Activated T-helper 1 cell treated with Interleukin-2 at 50 U/mL for 16 hours (primary cell): ENCODE data around the gene C12orf76.
"Not testable (repeated sequence)": the region's sequence is repeated elsewhere in the genome, so short reads cannot be mapped to it uniquely, and the experiment has no call there.

ENCODE experiments used
- DNase-seq: peaks from one replicate; pipeline ENCODE4 v3.0.0-alpha.2; 2020; ENCODE audit warnings: low read depth

The C12orf76 gene

GRCh38 chr12:110020956-110021355 lies 27.4 kb downstream of the C12orf76 start:
- DNase-seq: no peak

GRCh38 chr12:110015132-110015531 lies 33.2 kb downstream of the C12orf76 start:
- DNase-seq: no peak

GRCh38 chr12:110012659-110013058 lies 35.7 kb downstream of the C12orf76 start:
- no peak for DNase-seq

GRCh38 chr12:110012137-110012536 lies 36.2 kb downstream of the C12orf76 start:
- no peak for DNase-seq

- no peak for DNase-seq
Observed at GRCh38 chr12:110010853-110011723, 37.2 kb downstream of the C12orf76 start.

GRCh38 chr12:110008681-110009398 lies 39.5 kb downstream of the C12orf76 start:
- DNase-seq: not testable (repeated sequence)

- no peak for DNase-seq
Observed at GRCh38 chr12:110007881-110008280, 40.4 kb downstream of the C12orf76 start.

GRCh38 chr12:110006115-110006514 lies 42.2 kb downstream of the C12orf76 start:
- DNase-seq: no peak

- no peak for DNase-seq
Observed at GRCh38 chr12:110005319-110005973, 42.9 kb downstream of the C12orf76 start.

- no peak for DNase-seq
Observed at GRCh38 chr12:110004598-110004997, 43.7 kb downstream of the C12orf76 start.

GRCh38 chr12:110002676-110003515 lies 45.4 kb downstream of the C12orf76 start:
- DNase-seq: no peak

- DNase-seq: no peak
Observed at GRCh38 chr12:110001596-110001995, 46.7 kb downstream of the C12orf76 start.

- DNase-seq: no peak
Observed at GRCh38 chr12:109999983-110000505, 48.3 kb downstream of the C12orf76 start.

GRCh38 chr12:109999649-109999971 lies 48.7 kb downstream of the C12orf76 start:
- DNase-seq: no peak

GRCh38 chr12:109998904-109999648 lies 49.2 kb downstream of the C12orf76 start, which contains the start of gene ANKRD13A:
Gene ANKRD13A, plus strand, starts transcription at chr12:109999430. Its CDS starts 259 bp downstream, at chr12:109999689.
- DNase-seq: peak; percentile 81

GRCh38 chr12:109998241-109998903 lies 50.0 kb downstream of the C12orf76 start:
- no peak for DNase-seq

- no peak for DNase-seq
Observed at GRCh38 chr12:109997393-109997792, 50.9 kb downstream of the C12orf76 start.

GRCh38 chr12:109996483-109996853 lies 51.9 kb downstream of the C12orf76 start:
- no peak for DNase-seq

GRCh38 chr12:109995686-109996482 lies 52.4 kb downstream of the C12orf76 start, which contains the start of gene GIT2:
Gene GIT2, minus strand, starts transcription at chr12:109996368. Its CDS starts 144 bp downstream, at chr12:109996224.
- DNase-seq: peak; percentile 93
